Measurements from ENCODE around the gene APOM.
A peak's percentile ranks its signal among the peaks of the same experiment; 100 is the strongest.

The APOM gene

DNA sequence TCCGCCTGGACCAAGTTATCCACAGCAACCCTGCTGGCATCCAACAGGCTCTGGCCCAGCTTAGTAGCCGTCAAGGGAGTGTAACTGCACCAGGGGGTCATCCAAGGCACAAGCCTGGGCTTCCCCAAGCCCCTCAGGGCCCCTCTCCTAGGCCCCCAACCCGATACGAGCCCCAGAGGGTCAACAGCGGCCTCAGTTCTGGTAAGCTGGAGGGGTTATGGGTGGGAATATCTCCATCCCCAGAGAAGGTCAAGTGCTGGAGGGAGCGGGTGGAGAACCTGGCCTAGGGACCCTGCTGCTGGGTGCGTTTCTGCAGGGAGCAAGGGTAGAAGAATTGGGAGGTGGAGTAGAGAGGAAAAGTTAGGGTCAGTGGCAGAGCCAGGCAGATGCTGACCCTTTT is 22.2 kb upstream of the APOM start:
- peaks cover 98% of the 10 kb centered on the region for H3K36me3 ChIP-seq
- H3K27ac ChIP-seq = no peak overlapping the region
- no peaks in the 10 kb centered on the region for H3K27me3 ChIP-seq (ENCODE audit: insufficient read depth, low read depth, severe bottlenecking)
- H3K4me3 ChIP-seq (ENCODE audit: low read depth, low read length) = no peak overlapping the region
- H3K9me3 ChIP-seq (ENCODE audit: severe bottlenecking) = no peaks in the 10 kb centered on the region
- no peak for DNase-seq
- TF ChIP-seq CTCF (IDR thresholded peaks at IDR 0.05; ENCODE audit: low read depth, low read length) = no peak

- DNase-seq = no peak
- Histone ChIP-seq H3K36me3 (peaks cover 98% of the 10 kb centered on the region), H3K27ac (no peak overlapping the region)
These were observed 21.6 kb upstream of the APOM start for GRCh38 chr6:31634131-31634530.

DNA sequence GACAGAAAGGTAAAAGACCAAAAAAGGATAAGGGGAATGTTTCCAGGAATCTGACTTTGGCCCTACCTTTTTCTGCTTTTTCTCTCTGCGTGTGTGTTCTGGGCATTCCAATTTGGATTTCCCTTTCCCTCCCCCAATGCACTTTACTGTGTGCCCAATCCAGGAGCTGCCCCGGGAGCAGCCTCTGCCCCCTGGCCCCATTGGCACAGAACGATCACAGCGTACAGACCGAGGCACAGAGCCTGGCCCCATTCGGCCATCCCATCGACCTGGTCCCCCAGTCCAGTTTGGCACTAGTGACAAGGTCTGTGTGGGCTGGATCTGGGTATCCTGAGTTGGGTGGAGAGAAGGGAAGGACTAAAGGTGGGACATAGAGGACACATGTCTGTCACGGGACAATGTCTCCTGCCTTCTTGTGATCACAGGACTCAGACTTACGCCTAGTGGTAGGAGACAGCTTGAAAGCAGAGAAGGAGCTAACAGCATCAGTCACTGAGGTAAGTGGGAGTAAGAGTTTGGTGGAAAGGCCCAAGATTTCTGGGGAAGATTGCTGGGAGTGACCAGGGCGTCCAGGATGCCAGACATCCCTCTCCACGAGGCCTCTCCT is 20.6 kb upstream of the APOM start:
- Histone ChIP-seq H3K9me3 (ENCODE audit: severe bottlenecking) (no peaks in the 10 kb centered on the region), H3K27me3 (ENCODE audit: insufficient read depth, low read depth, severe bottlenecking) (no peaks in the 10 kb centered on the region), H3K4me3 (ENCODE audit: low read depth, low read length) (no peak overlapping the region), H3K36me3 (peaks cover 98% of the 10 kb centered on the region), H3K27ac (no peak overlapping the region)
- no peak for TF ChIP-seq CTCF (IDR thresholded peaks at IDR 0.05; ENCODE audit: low read depth, low read length)
- no peak for DNase-seq

More at GRCh38 chr6:31634131-31634530, 21.6 kb upstream of the APOM start:
- Histone ChIP-seq H3K4me3 (ENCODE audit: low read depth, low read length) (no peak overlapping the region), H3K27me3 (ENCODE audit: insufficient read depth, low read depth, severe bottlenecking) (no peaks in the 10 kb centered on the region), H3K9me3 (ENCODE audit: severe bottlenecking) (no peaks in the 10 kb centered on the region)
- TF ChIP-seq CTCF (IDR thresholded peaks at IDR 0.05; ENCODE audit: low read depth, low read length) = no peak

- no peak for TF ChIP-seq CTCF (IDR thresholded peaks at IDR 0.05; ENCODE audit: low read depth, low read length)
- DNase-seq = no peak
- H3K27me3 ChIP-seq (ENCODE audit: insufficient read depth, low read depth, severe bottlenecking) = no peaks in the 10 kb centered on the region
- no peaks in the 10 kb centered on the region for H3K9me3 ChIP-seq (ENCODE audit: severe bottlenecking)
- H3K4me3 ChIP-seq (ENCODE audit: low read depth, low read length) = no peak overlapping the region
- no peak overlapping the region; the same call in 1 of the 2 replicates for H3K27ac ChIP-seq
- peaks cover 98% of the 10 kb centered on the region for H3K36me3 ChIP-seq
These were observed 18.7 kb upstream of the APOM start for GRCh38 chr6:31636698-31637596.

GRCh38 chr6:31639043-31639442 is 16.7 kb upstream of the APOM start:
- DNase-seq = no peak
- peak overlapping the region; percentile 33 for H3K27ac ChIP-seq
- H3K36me3 ChIP-seq = peaks cover 96% of the 10 kb centered on the region
- TF ChIP-seq CTCF (IDR thresholded peaks at IDR 0.05; ENCODE audit: low read depth, low read length) = no peak
- no peaks in the 10 kb centered on the region for H3K27me3 ChIP-seq (ENCODE audit: insufficient read depth, low read depth, severe bottlenecking)
- no peak overlapping the region for H3K4me3 ChIP-seq (ENCODE audit: low read depth, low read length)
- no peaks in the 10 kb centered on the region for H3K9me3 ChIP-seq (ENCODE audit: severe bottlenecking)
